BLaER1 treated with 17β-estradiol and CSF1 and Interleukin-3, amounts not matched to agents 10 nM and 100 nM (cell line): ENCODE measurements around the gene RPS26.

Source experiments
- H3K27ac ChIP-seq, 11 experiments: shearing (Covaris generic); formaldehyde crosslinking; 2 replicates each; pipeline ENCODE4 v1.8.1; 2022
- H3K27me3 ChIP-seq, 11 experiments: shearing (Covaris generic); formaldehyde crosslinking; 2 replicates each; pipeline ENCODE4 v1.8.1; 2022
- H3K36me3 ChIP-seq, 11 experiments: shearing (Covaris generic); formaldehyde crosslinking; 2 replicates each; pipeline ENCODE4 v1.8.1; 2022
- H3K4me1 ChIP-seq, 10 experiments: shearing (Covaris generic); formaldehyde crosslinking; 2 replicates each; pipeline ENCODE4 v1.8.1; 2022
- H3K4me2 ChIP-seq, 11 experiments: shearing (Covaris generic); formaldehyde crosslinking; 2 replicates each; pipeline ENCODE4 v1.8.1; 2022
- H3K4me3 ChIP-seq, 10 experiments: shearing (Covaris generic); formaldehyde crosslinking; 2 replicates each; pipeline ENCODE4 v1.8.1; 2022
- H3K9ac ChIP-seq, 11 experiments: shearing (Covaris generic); formaldehyde crosslinking; 2 replicates each; pipeline ENCODE4 v1.8.1; 2022
- H3K9me3 ChIP-seq, 11 experiments: shearing (Covaris generic); formaldehyde crosslinking; replicated peaks in 1 of 11; 2 replicates each; pipeline ENCODE4 v1.8.1; 2022
- H4K20me1 ChIP-seq, 11 experiments: shearing (Covaris generic); formaldehyde crosslinking; 2 replicates each; pipeline ENCODE4 v1.8.1; 2022
- Cebpa-rat ChIP-seq, 11 experiments: shearing (Covaris generic); IDR thresholded peaks; 2 replicates each; pipeline ENCODE4 v1.8.1; 2022

RPS26 gene

DNA sequence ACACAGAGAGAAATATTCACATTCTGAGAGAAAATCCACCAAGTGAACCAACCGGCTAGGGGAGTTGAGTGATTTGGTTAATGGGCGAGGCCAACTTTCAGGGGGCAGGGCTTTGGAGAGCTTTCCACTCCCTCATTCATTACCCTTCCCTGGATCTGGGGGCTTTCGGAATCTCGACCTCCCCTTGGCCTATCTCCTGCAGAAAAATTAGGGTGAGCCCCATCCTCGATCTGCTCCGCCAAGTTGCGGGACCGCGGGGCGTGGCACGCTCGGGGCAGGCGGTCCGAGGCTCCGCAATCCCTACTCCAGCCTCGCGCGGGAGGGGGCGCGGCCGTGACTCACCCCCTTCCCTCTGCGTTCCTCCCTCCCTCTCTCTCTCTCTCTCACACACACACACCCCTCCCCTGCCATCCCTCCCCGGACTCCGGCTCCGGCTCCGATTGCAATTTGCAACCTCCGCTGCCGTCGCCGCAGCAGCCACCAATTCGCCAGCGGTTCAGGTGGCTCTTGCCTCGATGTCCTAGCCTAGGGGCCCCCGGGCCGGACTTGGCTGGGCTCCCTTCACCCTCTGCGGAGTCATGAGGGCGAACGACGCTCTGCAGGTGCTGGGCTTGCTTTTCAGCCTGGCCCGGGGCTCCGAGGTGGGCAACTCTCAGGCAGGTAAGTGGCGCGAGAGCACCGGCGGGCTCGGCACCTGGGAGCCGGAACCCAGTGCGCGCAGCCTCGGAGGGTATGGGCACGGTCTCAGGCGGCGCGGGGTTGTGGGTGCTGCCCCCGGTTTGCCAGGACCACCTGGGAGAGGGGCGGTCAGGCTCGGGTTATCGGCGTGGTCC is 38.2 kb downstream of the RPS26 start, which contains the start of gene ERBB3:
Gene ERBB3 (plus strand): TSS at position 443 of the 833 bp plus-strand sequence. CDS start 136 bp downstream, at position 579.
- peak within 1 kb of the TSS; percentile 56 to 73 (median 62) for H3K4me3 ChIP-seq
- H3K36me3 ChIP-seq = no peaks in the 10 kb centered on the region
- peaks cover 0 to 32% (median 25%) of the 10 kb centered on the region in 10 experiments; a peak in 18 of 20 replicates for H3K4me1 ChIP-seq
- H4K20me1 ChIP-seq = no peaks in the 10 kb centered on the region
- no peaks in the 10 kb centered on the region for H3K9me3 ChIP-seq
- peak within 1 kb of the TSS; percentile 82 to 98 (median 94) for H3K4me2 ChIP-seq
- peak within 1 kb of the TSS in 10 of 11 experiments; percentile 33 to 75 (median 52); a peak in 18 of 22 replicates for H3K9ac ChIP-seq
- peak within 1 kb of the TSS in 1 of 11 experiments; percentile 30; a peak in 1 of 22 replicates for H3K27ac ChIP-seq
- H3K27me3 ChIP-seq = peaks cover 22 to 55% (median 44%) of the 10 kb centered on the region in 11 experiments
- no peak for TF ChIP-seq Cebpa-rat (IDR thresholded peaks at IDR 0.05)

DNA sequence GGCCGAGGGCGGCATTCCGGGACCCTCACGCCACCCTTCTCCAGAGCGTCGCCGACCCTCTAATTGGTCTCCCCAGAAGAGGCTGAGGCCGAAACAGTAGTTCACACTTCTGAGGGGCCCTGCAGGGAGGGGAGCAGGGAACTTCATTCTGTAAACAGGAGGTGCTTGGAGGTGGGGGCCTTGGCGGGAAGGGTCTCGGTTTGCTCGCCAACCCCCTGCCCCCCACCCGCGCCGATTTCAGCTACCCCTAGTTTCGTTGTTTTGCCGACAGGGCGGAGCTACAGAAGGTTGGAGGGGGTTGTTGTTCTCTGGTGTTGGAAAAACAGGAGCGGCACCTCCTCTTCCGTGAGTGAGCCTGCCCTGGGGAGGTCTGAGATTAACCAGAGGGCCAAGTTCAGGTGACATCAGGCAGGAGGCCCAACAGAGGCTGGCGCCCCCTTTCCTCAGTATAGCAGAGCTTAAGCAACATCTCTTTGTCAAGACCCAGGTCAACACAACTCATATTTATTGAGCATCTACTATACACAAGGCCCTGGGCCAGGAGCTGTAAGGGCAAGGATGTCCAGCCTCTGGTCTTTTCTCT is 38.9 kb downstream of the RPS26 start:
- Histone ChIP-seq H3K9ac (0 out of 22 replicates have a peak overlapping the region, but pooled peaks of 2 of the 11 experiments have one; percentile 34 to 65), H3K4me3 (peak overlapping the region in 8 of 10 experiments; percentile 58 to 73 (median 64); a peak in 12 of 20 replicates), H3K4me1 (peaks cover 0 to 32% (median 25%) of the 10 kb centered on the region in 10 experiments; a peak in 18 of 20 replicates), H4K20me1 (no peaks in the 10 kb centered on the region), H3K27ac (no peak overlapping the region), H3K4me2 (peak overlapping the region; percentile 82 to 98 (median 94)), H3K9me3 (no peaks in the 10 kb centered on the region), H3K27me3 (peaks cover 22 to 55% (median 44%) of the 10 kb centered on the region in 11 experiments), H3K36me3 (no peaks in the 10 kb centered on the region)
- no peak for TF ChIP-seq Cebpa-rat (IDR thresholded peaks at IDR 0.05)

DNA sequence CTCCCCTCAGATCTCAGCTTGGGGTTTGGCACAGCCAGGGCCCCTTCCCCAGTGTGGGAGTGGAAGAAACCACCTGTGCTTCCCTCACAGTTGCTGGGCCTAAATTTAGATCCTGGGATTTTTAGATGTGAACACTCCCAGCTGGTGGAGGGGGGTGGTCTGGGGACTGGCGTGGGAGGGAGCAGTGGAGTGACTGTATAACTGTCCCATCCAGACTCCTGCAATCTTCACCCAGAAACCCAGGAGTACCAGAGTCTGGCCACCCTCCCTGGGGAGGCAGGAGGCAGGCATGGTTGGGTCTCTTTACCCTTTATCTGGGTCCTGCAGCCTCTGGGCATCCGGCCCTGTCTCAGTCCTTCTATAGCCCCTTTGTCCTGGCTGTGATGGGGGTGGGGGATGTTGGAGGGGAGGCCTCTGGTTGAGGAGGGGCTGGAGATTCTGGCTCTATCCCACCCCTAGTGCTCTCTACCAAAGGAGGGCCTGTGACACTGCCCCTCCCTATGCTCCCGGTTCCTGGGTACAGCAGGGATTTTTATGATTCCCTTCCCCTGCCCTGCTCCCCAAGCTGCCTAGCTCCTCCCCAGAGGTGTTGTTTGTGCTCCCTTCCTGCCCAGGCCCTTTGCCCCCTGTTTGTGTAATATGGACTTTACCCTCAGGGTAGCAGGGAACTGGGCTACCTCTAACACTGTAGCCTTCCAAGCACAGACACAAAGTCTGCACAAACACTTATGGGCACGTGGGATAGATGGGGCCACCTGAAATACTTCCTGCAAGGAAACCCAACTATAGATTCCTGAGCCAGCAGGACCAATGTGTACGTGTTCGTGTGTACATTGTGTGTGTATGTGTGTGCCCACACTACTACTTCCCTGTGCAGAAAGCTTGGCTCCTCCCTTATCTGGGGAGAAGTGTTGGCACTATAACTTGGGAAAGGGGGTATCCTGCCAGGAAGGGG is 40.0 kb downstream of the RPS26 start:
- Histone ChIP-seq H4K20me1 (no peaks in the 10 kb centered on the region), H3K4me3 (no peak overlapping the region), H3K4me1 (peaks cover 0 to 32% (median 25%) of the 10 kb centered on the region in 10 experiments; a peak in 18 of 20 replicates), H3K9me3 (no peaks in the 10 kb centered on the region), H3K9ac (no peak overlapping the region), H3K27ac (no peak overlapping the region), H3K36me3 (no peaks in the 10 kb centered on the region), H3K4me2 (peak overlapping the region in 8 of 11 experiments; percentile 28 to 98 (median 88); a peak in 13 of 22 replicates), H3K27me3 (peaks cover 22 to 55% (median 44%) of the 10 kb centered on the region in 11 experiments)
- TF ChIP-seq Cebpa-rat (IDR thresholded peaks at IDR 0.05) = no peak

DNA sequence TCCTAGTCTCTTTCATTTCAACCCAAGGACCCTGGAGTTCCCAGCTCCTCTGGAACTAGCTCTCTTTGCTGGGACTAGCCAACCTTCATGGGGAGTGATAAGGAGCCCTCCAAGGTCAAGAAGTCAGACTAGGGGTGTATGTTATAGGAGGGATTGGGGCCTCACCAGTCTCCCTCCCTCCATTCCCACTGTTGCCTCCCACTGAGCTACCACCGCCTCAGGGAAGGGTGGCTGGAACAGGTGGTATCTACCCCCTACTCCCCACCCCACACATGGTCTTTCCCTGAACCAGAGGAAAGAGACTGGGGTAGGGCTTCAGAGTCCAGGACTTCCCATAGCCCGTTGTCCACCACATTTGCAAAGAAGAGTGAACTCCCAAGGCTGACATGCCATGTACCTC is 40.7 kb downstream of the RPS26 start:
- Histone ChIP-seq H3K27ac (no peak overlapping the region), H3K4me1 (peaks cover 0 to 32% (median 25%) of the 10 kb centered on the region in 10 experiments; a peak in 18 of 20 replicates), H3K36me3 (no peaks in the 10 kb centered on the region), H3K4me3 (no peak overlapping the region), H3K9ac (no peak overlapping the region), H3K9me3 (no peaks in the 10 kb centered on the region), H3K4me2 (no peak overlapping the region), H3K27me3 (peaks cover 22 to 55% (median 44%) of the 10 kb centered on the region in 11 experiments), H4K20me1 (no peaks in the 10 kb centered on the region)
- TF ChIP-seq Cebpa-rat (IDR thresholded peaks at IDR 0.05) = no peak

DNA sequence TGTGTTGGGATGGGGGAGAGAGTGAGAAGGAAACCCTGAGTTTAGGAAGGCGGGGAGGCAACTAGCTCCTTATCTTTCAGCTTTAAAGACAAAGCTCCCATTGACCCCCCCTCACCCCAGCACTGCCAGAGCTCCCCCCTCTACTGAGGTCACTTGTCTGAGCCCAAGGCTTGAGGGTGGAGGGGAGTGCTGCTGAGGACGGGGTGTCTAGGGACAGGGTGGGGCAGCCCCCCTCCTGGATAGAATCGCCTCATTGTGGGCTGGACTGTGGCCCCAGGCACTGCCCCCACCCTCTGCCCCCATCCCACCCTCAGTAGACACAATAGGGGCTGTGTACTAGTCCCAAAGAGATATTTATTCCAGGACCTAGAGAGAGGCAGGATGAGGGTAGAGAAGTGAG is 41.2 kb downstream of the RPS26 start:
- TF ChIP-seq Cebpa-rat (IDR thresholded peaks at IDR 0.05) = no peak

DNA sequence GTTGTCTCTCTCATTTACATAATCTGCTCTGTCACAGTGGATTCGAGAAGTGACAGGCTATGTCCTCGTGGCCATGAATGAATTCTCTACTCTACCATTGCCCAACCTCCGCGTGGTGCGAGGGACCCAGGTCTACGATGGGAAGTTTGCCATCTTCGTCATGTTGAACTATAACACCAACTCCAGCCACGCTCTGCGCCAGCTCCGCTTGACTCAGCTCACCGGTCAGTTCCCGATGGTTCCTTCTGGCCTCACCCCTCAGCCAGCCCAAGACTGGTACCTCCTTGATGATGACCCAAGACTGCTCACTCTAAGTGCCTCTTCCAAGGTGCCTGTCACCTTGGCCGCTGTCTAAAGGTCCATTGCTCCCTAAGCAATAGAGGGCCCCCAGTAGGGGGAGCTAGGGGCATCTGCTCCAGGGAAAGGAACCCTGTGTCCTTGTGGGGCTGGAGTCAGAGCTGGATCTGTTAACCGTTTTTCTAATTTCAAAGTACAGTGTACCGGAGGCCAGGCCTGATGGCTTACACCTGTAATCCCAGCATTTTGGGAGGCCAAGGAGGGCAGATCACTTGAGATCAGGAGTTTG is 43.3 kb downstream of the RPS26 start:
- no peak overlapping the region for H3K4me2 ChIP-seq
- H3K27ac ChIP-seq = no peak overlapping the region
- peaks cover 0 to 19% (median 13%) of the 10 kb centered on the region in 10 experiments; a peak in 17 of 20 replicates for H3K4me1 ChIP-seq
- H4K20me1 ChIP-seq = no peaks in the 10 kb centered on the region
- no peaks in the 10 kb centered on the region for H3K9me3 ChIP-seq
- peaks cover 13 to 29% (median 20%) of the 10 kb centered on the region in 11 experiments for H3K27me3 ChIP-seq
- no peak for TF ChIP-seq Cebpa-rat (IDR thresholded peaks at IDR 0.05)
- no peak overlapping the region for H3K4me3 ChIP-seq
- no peaks in the 10 kb centered on the region for H3K36me3 ChIP-seq
- H3K9ac ChIP-seq = no peak overlapping the region

More for the DNA sequence above, 41.2 kb downstream of the RPS26 start:
- Histone ChIP-seq H3K4me2 (0 out of 22 replicates have a peak overlapping the region, but pooled peaks of 2 of the 11 experiments have one; percentile 12 to 16), H3K9ac (no peak overlapping the region), H3K4me3 (no peak overlapping the region), H3K27me3 (peaks cover 22 to 50% (median 41%) of the 10 kb centered on the region in 11 experiments), H3K9me3 (no peaks in the 10 kb centered on the region), H3K36me3 (no peaks in the 10 kb centered on the region), H4K20me1 (no peaks in the 10 kb centered on the region), H3K27ac (no peak overlapping the region), H3K4me1 (peaks cover 0 to 32% (median 25%) of the 10 kb centered on the region in 10 experiments; a peak in 18 of 20 replicates)

DNA sequence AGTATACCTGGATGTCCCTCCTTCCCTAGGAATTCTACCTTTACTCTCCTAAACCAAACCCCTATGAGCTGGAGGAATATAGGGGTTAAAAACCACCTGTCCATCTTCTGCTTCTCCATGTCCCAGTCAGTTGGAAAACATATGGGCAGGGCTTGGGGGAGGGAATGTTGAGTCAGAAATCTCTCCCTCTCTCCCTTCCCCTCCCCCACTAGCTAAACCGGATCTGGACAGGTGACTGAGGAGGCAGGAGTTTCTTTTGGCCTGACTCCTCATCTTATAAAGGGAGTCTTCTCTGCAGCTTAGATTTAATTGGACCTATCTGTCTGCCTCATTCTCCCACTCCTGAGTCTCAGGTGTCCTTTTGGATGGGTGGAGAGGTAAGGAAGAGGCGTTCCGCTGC is 44.4 kb downstream of the RPS26 start:
- no peak overlapping the region for H3K27ac ChIP-seq
- no peak overlapping the region for H3K4me3 ChIP-seq
- H3K9ac ChIP-seq = no peak overlapping the region
- peaks cover 3 to 19% (median 10%) of the 10 kb centered on the region in 11 experiments; a peak in 19 of 22 replicates for H3K27me3 ChIP-seq
- no peaks in the 10 kb centered on the region for H3K9me3 ChIP-seq
- H3K36me3 ChIP-seq = no peaks in the 10 kb centered on the region
- peaks cover 0 to 8% (median 6%) of the 10 kb centered on the region in 10 experiments; a peak in 12 of 20 replicates for H3K4me1 ChIP-seq
- no peaks in the 10 kb centered on the region for H4K20me1 ChIP-seq
- TF ChIP-seq Cebpa-rat (IDR thresholded peaks at IDR 0.05) = no peak
- no peak overlapping the region for H3K4me2 ChIP-seq

DNA sequence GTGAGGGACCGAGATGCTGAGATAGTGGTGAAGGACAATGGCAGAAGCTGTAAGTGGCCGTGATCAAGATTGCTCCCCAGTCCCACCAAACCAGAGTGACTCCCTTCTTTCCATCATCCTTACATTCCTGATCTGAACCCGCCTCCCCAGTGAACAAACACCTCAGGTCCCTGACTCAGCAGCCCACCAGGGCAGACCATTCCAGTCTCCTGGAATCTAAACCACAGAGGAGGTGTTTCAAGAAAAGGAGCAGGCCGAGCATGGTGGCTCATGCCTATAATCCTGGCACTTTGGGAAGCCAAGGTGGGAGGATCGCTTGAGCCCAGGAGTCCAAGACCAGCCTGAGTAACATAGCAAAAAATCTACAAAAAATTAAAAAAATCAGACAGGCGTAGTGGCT is 44.9 kb downstream of the RPS26 start:
- H3K4me1 ChIP-seq = peaks cover 0 to 6% (median under 1%) of the 10 kb centered on the region in 10 experiments; a peak in 6 of 20 replicates
- no peak overlapping the region for H3K4me3 ChIP-seq
- no peaks in the 10 kb centered on the region for H4K20me1 ChIP-seq
- H3K9ac ChIP-seq = no peak overlapping the region
- peaks cover 0 to 14% (median 4%) of the 10 kb centered on the region in 11 experiments; a peak in 13 of 22 replicates for H3K27me3 ChIP-seq
- H3K27ac ChIP-seq = no peak overlapping the region
- H3K9me3 ChIP-seq = no peaks in the 10 kb centered on the region
- no peaks in the 10 kb centered on the region for H3K36me3 ChIP-seq
- no peak for TF ChIP-seq Cebpa-rat (IDR thresholded peaks at IDR 0.05)
- H3K4me2 ChIP-seq = no peak overlapping the region
